GM19395 (cell line): ENCODE measurements around the gene MAP3K10.
A peak's percentile ranks its signal among the peaks of the same experiment; 100 is the strongest.
"Not testable (repeated sequence)": the region's sequence is repeated elsewhere in the genome, so short reads cannot be mapped to it uniquely, and the experiment has no call there.

ENCODE experiments used
- ATAC-seq: cut with Tn5 transposase; IDR thresholded peaks from one replicate; pipeline ENCODE4 v1.9.1; 2021; ENCODE audit warnings: mild to moderate bottlenecking, moderate library complexity; ENCODE audit not compliant: unreplicated experiment

The MAP3K10 gene

GRCh38 chr19:40171293-40171692 lies 19.9 kb upstream of the MAP3K10 start:
- ATAC-seq = not testable (repeated sequence)

- ATAC-seq = no peak
Observed at GRCh38 chr19:40174092-40174491, 17.1 kb upstream of the MAP3K10 start.

GRCh38 chr19:40175820-40176219 lies 15.4 kb upstream of the MAP3K10 start:
- ATAC-seq = no peak

GRCh38 chr19:40177286-40178070 lies 13.7 kb upstream of the MAP3K10 start:
- ATAC-seq = no peak

- ATAC-seq = no peak
Observed at GRCh38 chr19:40178756-40179155, 12.5 kb upstream of the MAP3K10 start.

- ATAC-seq = no peak
Observed at GRCh38 chr19:40184273-40184672, 7.0 kb upstream of the MAP3K10 start.

GRCh38 chr19:40191836-40192646 lies 815 bp downstream of the MAP3K10 start:
- ATAC-seq = peak; percentile 13

- ATAC-seq = no peak
Observed at GRCh38 chr19:40192758-40193586, 1.7 kb downstream of the MAP3K10 start.

GRCh38 chr19:40193587-40193849 lies 2.3 kb downstream of the MAP3K10 start:
- ATAC-seq = no peak

GRCh38 chr19:40198272-40198990 lies 7.2 kb downstream of the MAP3K10 start:
- no peak for ATAC-seq

- no peak for ATAC-seq
Observed at GRCh38 chr19:40200341-40201099, 9.3 kb downstream of the MAP3K10 start.

GRCh38 chr19:40204381-40204780 lies 13.2 kb downstream of the MAP3K10 start:
- ATAC-seq = no peak

- ATAC-seq = no peak
Observed at GRCh38 chr19:40205760-40206159, 14.5 kb downstream of the MAP3K10 start.

GRCh38 chr19:40208602-40209001 lies 17.4 kb downstream of the MAP3K10 start:
- no peak for ATAC-seq

GRCh38 chr19:40210889-40211288 lies 19.7 kb downstream of the MAP3K10 start:
- no peak for ATAC-seq

- ATAC-seq = no peak
Observed at GRCh38 chr19:40213251-40213829, 22.1 kb downstream of the MAP3K10 start.

- no peak for ATAC-seq
Observed at GRCh38 chr19:40213882-40214570, 22.8 kb downstream of the MAP3K10 start.

- no peak for ATAC-seq
Observed at GRCh38 chr19:40214936-40215335, 23.7 kb downstream of the MAP3K10 start.
